Psoas muscle (tissue), 8 donors: ENCODE data around the gene RPL4. TPM values are rescaled to one million over a fixed set of nuclear protein-coding genes. Genes with fewer than 3 reads are reported as not detected.

ENCODE experiments used
- ATAC-seq, 4 donors: fragments of 200-7000 bp; cut with Tn5 transposase; one replicate each; pipeline ENCODE4 v1.9.1; 2020; ENCODE audit warnings: moderate library complexity in 3 of 4, mild to moderate bottlenecking in 2 of 4
- DNase-seq, 2 donors: peaks; one replicate each; pipeline ENCODE4 v3.0.0-alpha.2; 2020
- H3K27ac ChIP-seq: fragments of 200-600 bp; one replicate; pipeline ENCODE4 v1.8.0; 2022
- H3K27me3 ChIP-seq, 3 donors: fragments of 200-600 bp in 1 of 3; one replicate each; pipeline versions ENCODE4 v1.6.1 to v1.8.0; 2013 to 2022; ENCODE audit warnings: low read length in 2 of 3, mild to moderate bottlenecking in 2 of 3, moderate library complexity in 1 of 3; ENCODE audit not compliant: insufficient read depth in 3 of 3
- H3K36me3 ChIP-seq, 2 donors: fragments of 200-600 bp in 1 of 2; one replicate each; pipeline versions ENCODE4 v1.6.1 to v1.8.0; 2013 to 2022; ENCODE audit warnings: low read depth in 1 of 2, mild to moderate bottlenecking in 1 of 2, moderate library complexity in 1 of 2; ENCODE audit not compliant: insufficient read depth in 1 of 2
- H3K4me1 ChIP-seq: fragments of 200-600 bp; one replicate; pipeline ENCODE4 v1.8.0; 2022
- H3K4me3 ChIP-seq: fragments of 200-600 bp; one replicate; pipeline ENCODE4 v1.8.0; 2022; ENCODE audit warnings: mild to moderate bottlenecking
- H3K9me3 ChIP-seq: fragments of 200-600 bp; one replicate; pipeline ENCODE4 v1.8.0; 2022
- CTCF ChIP-seq: fragments of 200-600 bp; IDR thresholded peaks from one replicate; pipeline ENCODE4 v1.8.0; 2022; ENCODE audit warnings: antibody characterized with exemption
- WGBS, 3 donors: extraction: QIAGEN DNeasy Blood & Tissue Kit; methylation state at CpG; one replicate each; pipeline versions ENCODE4 v1.1.6 to v1.1.7; 2013; 5-methylcytosine and 5-hydroxymethylcytosine counted together
- intact Hi-C, 2 donors: fragments of 100-400 bp; cut with DNase I; formaldehyde crosslinking; loops; one replicate each; pipeline versions ENCODE4 v1.11.0 to v1.14.2; 2022
- polyA plus RNA-seq, 3 donors: library from polyadenylated mRNA; stranded (reverse); fragments of 200-250 nt; gene quantifications; one replicate each; pipeline ENCODE4 v1.2.3, GENCODE V29; 2013
- total RNA-seq, 4 donors: library from RNA; stranded (reverse); fragmentation: NEBNext Ultra II Directional in 2 of 4; extraction: Animal tissue kit (Norgen Biotek cat#: 25700) in 2 of 4; gene quantifications; one replicate each; pipeline versions ENCODE4 v1.2.1 to v1.2.4, GENCODE V29; 2021 to 2023
- donor health status: healthy with polysubstance abuse.
- donor health status: DM: no; HTN: no; CAD: no; lungs with moderate emphysema.
- donor health status: Bipolar disorder and iron deficiency.
- donor health status: healthy.
- donor health status: DM: yes; HTN: yes; CAD: no.
- donor health status: DM: no; HTN: no; CAD: no.
- donor health status: DM: no; HTN: no; CAD: no.
- donor health status: DM: yes; HTN: yes; CAD: no.

RPL4 gene
- total and polyA plus RNA-seq, 7 donors = 1,435 to 3,153 (median 2,180) TPM

GRCh38 chr15:66484539-66485112 lies 20.0 kb downstream of the RPL4 start:
- DNase-seq = no peak
- H3K9me3 ChIP-seq = no peaks in the 10 kb centered on the region
- 60 to 68% (median 67%) methylated on average over 5 of the region's 5 CpGs for WGBS, 3 donors
- H3K4me3 ChIP-seq = no peak overlapping the region
- TF ChIP-seq CTCF = no peak
- intact Hi-C loops = loop anchor here in 1 of 2 donors (10.0 kb wide), 1 partner anchor 1470 kb away; no protein-coding TSS in a partner anchor
- H3K27me3 ChIP-seq = no peaks in the 10 kb centered on the region
- H3K4me1 ChIP-seq = peaks cover 11% of the 10 kb centered on the region
- H3K27ac ChIP-seq = no peak overlapping the region
- no peak for ATAC-seq
- H3K36me3 ChIP-seq = peaks cover 0 to 64% of the 10 kb centered on the region in 2 donors

- peak; percentile 34 to 56 for DNase-seq
- Histone ChIP-seq H3K4me3 (no peak overlapping the region), H3K27ac (no peak overlapping the region), H3K27me3 (no peaks in the 10 kb centered on the region), H3K4me1 (peaks cover 5% of the 10 kb centered on the region), H3K36me3 (peaks cover 0 to 51% of the 10 kb centered on the region in 2 donors), H3K9me3 (no peaks in the 10 kb centered on the region)
- WGBS, 3 donors = 59 to 74% (median 65%) methylated on average over 3 of the region's 3 CpGs
- intact Hi-C loops = loop anchor here in 1 of 2 donors (10.0 kb wide), 1 partner anchor 1468 kb away; no protein-coding TSS in a partner anchor
- TF ChIP-seq CTCF = no peak
- ATAC-seq = peak in 3 of 4 donors; percentile 73 to 82 (median 80)
Observed at GRCh38 chr15:66483131-66483566, 21.5 kb downstream of the RPL4 start.

GRCh38 chr15:66482539-66482938 lies 22.1 kb downstream of the RPL4 start:
- Histone ChIP-seq H3K4me3 (no peak overlapping the region), H3K27ac (no peak overlapping the region), H3K36me3 (peaks cover 0 to 45% of the 10 kb centered on the region in 2 donors), H3K9me3 (no peaks in the 10 kb centered on the region), H3K4me1 (peaks cover 5% of the 10 kb centered on the region), H3K27me3 (no peaks in the 10 kb centered on the region)
- ATAC-seq (peak in 2 of 4 donors; percentile 25 to 39), DNase-seq (no peak)
- WGBS, 3 donors = 70 to 74% (median 71%) methylated on average over 9 of the region's 9 CpGs
- intact Hi-C loops = loop anchor here in 1 of 2 donors (10.0 kb wide), 1 partner anchor 1468 kb away; no protein-coding TSS in a partner anchor
- TF ChIP-seq CTCF = no peak

GRCh38 chr15:66481107-66481856 lies 23.4 kb downstream of the RPL4 start:
- intact Hi-C loops = loop anchor here in 1 of 2 donors (10.0 kb wide), 1 partner anchor 1466 kb away; no protein-coding TSS in a partner anchor
- no peak for ATAC-seq
- TF ChIP-seq CTCF = no peak

More at GRCh38 chr15:66481107-66481856, 23.4 kb downstream of the RPL4 start:
- 76 to 89% (median 88%) methylated on average over 10 of the region's 10 CpGs for WGBS, 3 donors
- Histone ChIP-seq H3K36me3 (peaks cover 0 to 33% of the 10 kb centered on the region in 2 donors), H3K27me3 (no peaks in the 10 kb centered on the region), H3K4me1 (peaks cover 5% of the 10 kb centered on the region), H3K4me3 (no peak overlapping the region), H3K9me3 (no peaks in the 10 kb centered on the region), H3K27ac (no peak overlapping the region)
- no peak for DNase-seq
